ENCODE data around the gene HAND2. TPM values are rescaled to one million over a fixed set of nuclear protein-coding genes. Genes with fewer than 3 reads are reported as not detected.

HAND2 gene
- total and polyA plus RNA-seq, 2 of the 8 experiments (the other 6 are each of a cell fraction or from before 2014, with no cell fraction given), result 0.05 TPM; not detected in 1

DNA sequence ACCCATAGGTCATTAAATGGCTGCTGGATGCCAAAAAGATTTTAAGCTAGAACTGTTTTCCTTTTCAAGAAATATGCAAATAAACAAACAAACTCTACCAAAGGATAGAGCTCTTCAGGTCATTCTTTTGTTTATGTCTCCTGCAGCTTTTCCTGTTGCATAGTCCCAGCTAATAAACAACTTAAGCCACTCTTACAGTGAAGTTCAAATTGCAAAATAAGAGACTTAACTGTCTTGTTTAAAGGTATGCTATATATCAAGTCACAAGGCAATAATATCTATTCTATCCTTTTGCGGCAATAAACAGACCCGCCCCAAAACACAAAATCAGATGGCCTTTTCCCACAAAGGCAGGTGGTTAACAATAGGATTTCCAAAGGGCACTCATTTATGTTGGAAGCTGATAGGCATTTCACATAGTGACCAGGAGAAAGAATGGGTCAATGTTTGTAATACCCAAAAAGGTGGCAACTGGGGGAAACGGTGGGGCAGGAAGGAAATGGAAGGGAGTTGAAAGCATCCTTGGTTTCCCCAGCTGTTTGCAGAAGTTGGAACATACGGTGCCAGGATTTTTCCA lies 15.3 kb downstream of the HAND2 start:
- Histone ChIP-seq H3K23ac (ENCODE audit: insufficient read length) (no peak overlapping the region), H4K5ac (ENCODE audit: insufficient read length, low read depth, low read length) (no peak overlapping the region), H2BK12ac (ENCODE audit: low read depth, low read length) (no peak overlapping the region), H3K23me2 (ENCODE audit: low read depth, low read length) (no peaks in the 10 kb centered on the region; the same call in 1 of the 2 replicates), H3K4me2 (ENCODE audit: insufficient read depth in 1 of 2, low read depth in 2 of 2, low read length in 2 of 2) (no peak overlapping the region), H3K56ac (replicated peaks; ENCODE audit: insufficient read length, low read depth, low read length) (no peak overlapping the region), H3K36me3 (ENCODE audit: control insufficient read depth in 2 of 4, insufficient read depth in 4 of 4, low read length in 3 of 4) (no peaks in the 10 kb centered on the region), H4K91ac (replicated peaks; ENCODE audit: insufficient read length, low read length) (no peak overlapping the region), H3K79me1 (ENCODE audit: low read depth, low read length) (no peaks in the 10 kb centered on the region), H2BK15ac (ENCODE audit: low read length) (no peak overlapping the region), H3K9ac (replicated peaks in 1 of 4; ENCODE audit: extremely low read depth in 1 of 4, low read depth in 3 of 4, low read length in 3 of 4) (no peak overlapping the region), H3K4me1 (replicated peaks in 1 of 4; ENCODE audit: control insufficient read depth in 3 of 4, insufficient read depth in 4 of 4, low read length in 3 of 4) (peaks cover 4 to 11% (median 9%) of the 10 kb centered on the region in 4 experiments), H4K20me1 (replicated peaks in 1 of 2; ENCODE audit: control insufficient read depth in 1 of 2, insufficient read depth in 2 of 2, low read length in 2 of 2) (peaks cover 4 to 25% of the 10 kb centered on the region in 2 experiments), H3K27me3 (replicated peaks in 1 of 4; ENCODE audit: control insufficient read depth in 3 of 4, extremely low read depth in 1 of 4, insufficient read depth in 3 of 4, low read length in 3 of 4) (peaks cover 97 to 100% (median 100%) of the 10 kb centered on the region in 4 experiments), H3K18ac (ENCODE audit: extremely low read depth, low read length) (no peak overlapping the region), H3K27ac (ENCODE audit: low read depth, low read length) (no peak overlapping the region), H2AFZ (ENCODE audit: low read length) (no peak overlapping the region), H3K14ac (ENCODE audit: insufficient read length) (no peak overlapping the region), H2BK5ac (ENCODE audit: low read depth, low read length) (no peak overlapping the region), H2BK20ac (ENCODE audit: low read length) (no peak overlapping the region), H3K4me3 (ENCODE audit: extremely low read depth in 1 of 4, insufficient read depth in 2 of 4, low read depth in 3 of 4, low read length in 4 of 4) (no peak overlapping the region), H2BK120ac (replicated peaks; ENCODE audit: low read depth, low read length) (no peak overlapping the region), H3K79me2 (ENCODE audit: control insufficient read depth in 1 of 2, insufficient read depth in 2 of 2, low read length in 2 of 2) (no peaks in the 10 kb centered on the region), H4K8ac (ENCODE audit: extremely low read depth, insufficient read depth, low read length) (no peak overlapping the region), H3K4ac (replicated peaks; ENCODE audit: insufficient read length, low read depth, low read length) (no peak overlapping the region), H2AK5ac (ENCODE audit: low read depth, low read length) (no peak overlapping the region), H3K9me3 (ENCODE audit: insufficient read depth in 2 of 2, low read depth in 1 of 2, low read length in 1 of 2) (no peaks in the 10 kb centered on the region)
- ChIA-PET CTCF (ENCODE audit: partially characterized antibody) (interaction anchor here (0.6 to 0.8 kb wide), 5 partner anchors 9 to 796 kb away, joined by 3 to 4 read pairs (median 3); no protein-coding TSS in a partner anchor), POLR2A (ENCODE audit: partially characterized antibody) (interaction anchor here (0.8 kb wide), 1 partner anchor 14 kb away, joined by 3 read pairs; no protein-coding TSS in a partner anchor)
- DNase-seq (ENCODE audit: low read depth in 1 of 2, low spot score in 2 of 2) (no peak), FAIRE-seq (no peak)
- peak; percentile 26 for TF ChIP-seq EZH2 (IDR thresholded peaks at IDR 0.05; ENCODE audit: low read depth, low read length, severe bottlenecking)
- TF ChIP-seq GABPA (IDR thresholded peaks at IDR 0.05; ENCODE audit: borderline replicate concordance, insufficient read depth, low read length), result no peak
- no peak for TF ChIP-seq HDAC6 (IDR thresholded peaks at IDR 0.05; ENCODE audit: low read depth, low read length)
- 21% methylated on average over 4 of the region's 4 CpGs; no CpG with 5 or more reads in 1 of the 2 experiments for WGBS, 2 experiments (ENCODE audit: extremely low coverage in 1 of 2, insufficient coverage in 1 of 2, insufficient read length in 1 of 2, insufficient replicate concordance in 2 of 2, low coverage in 1 of 2, low lambda C conversion rate in 2 of 2, missing lambda C conversion rate in 1 of 2)
